Adrenal gland (tissue), 5 donors: Measurements from ENCODE around the gene TPI1.
"Not testable (repeated sequence)": the region's sequence is repeated elsewhere in the genome, so short reads cannot be mapped to it uniquely, and the experiment has no call there.

Source experiments
- CTCF ChIP-seq, 6 experiments: fragments of 450-650 bp in 4 of 6; fragments of 200-600 bp in 2 of 6; sonication (generic) in 1 of 6; IDR thresholded peaks; 1 replicate in 5 of 6; 2 replicates in 1 of 6; pipeline versions ENCODE4 v1.5.1 to v1.8.0; 2016 to 2021; ENCODE audit warnings: antibody characterized with exemption in 6 of 6, mild to moderate bottlenecking in 2 of 6, moderate library complexity in 1 of 6
- POLR2A ChIP-seq, 2 donors: fragments of 450-650 bp; IDR thresholded peaks; one replicate each; pipeline ENCODE4 v1.6.1; 2017; ENCODE audit warnings: antibody characterized with exemption in 2 of 2, mild to moderate bottlenecking in 2 of 2, moderate library complexity in 1 of 2
- donor health status: DM: no; HTN: no; CAD: no.

DNA sequence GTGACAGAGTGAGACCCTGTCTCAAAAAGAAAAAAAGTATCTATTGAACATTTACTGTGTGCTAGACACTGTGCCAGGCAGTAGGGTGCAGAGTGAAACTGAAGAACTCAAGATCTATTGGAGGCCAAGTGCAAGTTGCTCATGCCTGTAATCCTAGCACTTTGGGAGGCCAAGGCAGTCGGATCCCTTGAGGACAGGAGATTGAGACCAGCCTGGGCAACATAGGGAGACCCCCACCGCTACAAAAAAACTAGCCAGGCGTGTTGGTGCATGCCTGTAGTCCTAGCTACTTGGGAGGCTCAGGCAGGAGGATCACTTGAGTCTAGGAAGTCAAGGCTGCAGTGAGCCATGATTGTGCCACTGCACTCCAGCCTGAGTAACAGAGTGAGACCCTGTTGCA, 25.4 kb downstream of the TPI1 start:
- TF ChIP-seq CTCF, POLR2A (IDR thresholded peaks at IDR 0.05): not testable (repeated sequence)
